Activated CD4-positive, alpha-beta T cell treated with anti-CD3 and anti-CD28 coated beads, Interleukin-2, amount 10 ng/mL, durations not matched to agents 24 days and 14 days (primary cell): ENCODE results near the gene PPP2R1A. TPM values are rescaled to one million over a fixed set of nuclear protein-coding genes. Genes with fewer than 3 reads are reported as not detected.

Source experiments
- DNase-seq: peaks from one replicate; pipeline ENCODE4 v3.0.0; 2022
- H3K27ac Mint-ChIP-seq: one replicate; pipeline ENCODE4 v1.8.0; 2022; ENCODE audit warnings: mild to moderate bottlenecking, mixed read lengths
- H3K27me3 Mint-ChIP-seq: one replicate; pipeline ENCODE4 v1.8.0; 2022; ENCODE audit warnings: mixed read lengths
- H3K36me3 Mint-ChIP-seq: one replicate; pipeline ENCODE4 v1.8.0; 2022; ENCODE audit warnings: low read depth, mild to moderate bottlenecking, mixed read lengths
- H3K4me1 Mint-ChIP-seq: one replicate; pipeline ENCODE4 v1.8.0; 2021; ENCODE audit warnings: mixed read lengths
- H3K4me3 Mint-ChIP-seq: one replicate; pipeline ENCODE4 v1.8.0; 2022; ENCODE audit warnings: mild to moderate bottlenecking, moderate library complexity, mixed read lengths
- H3K9me3 Mint-ChIP-seq: one replicate; pipeline ENCODE4 v1.8.0; 2021; ENCODE audit warnings: mixed read lengths
- intact Hi-C: fragments of 100-400 bp; cut with micrococcal nuclease; formaldehyde crosslinking; loops from one replicate; pipeline ENCODE4 v1.15.1; 2023
- total RNA-seq: library from RNA; stranded (reverse); gene quantifications from 2 replicates; pipeline ENCODE4 v1.2.3, GENCODE V29; 2022

Gene PPP2R1A
- total RNA-seq: 226 and 237 TPM in 2 replicates

DNA sequence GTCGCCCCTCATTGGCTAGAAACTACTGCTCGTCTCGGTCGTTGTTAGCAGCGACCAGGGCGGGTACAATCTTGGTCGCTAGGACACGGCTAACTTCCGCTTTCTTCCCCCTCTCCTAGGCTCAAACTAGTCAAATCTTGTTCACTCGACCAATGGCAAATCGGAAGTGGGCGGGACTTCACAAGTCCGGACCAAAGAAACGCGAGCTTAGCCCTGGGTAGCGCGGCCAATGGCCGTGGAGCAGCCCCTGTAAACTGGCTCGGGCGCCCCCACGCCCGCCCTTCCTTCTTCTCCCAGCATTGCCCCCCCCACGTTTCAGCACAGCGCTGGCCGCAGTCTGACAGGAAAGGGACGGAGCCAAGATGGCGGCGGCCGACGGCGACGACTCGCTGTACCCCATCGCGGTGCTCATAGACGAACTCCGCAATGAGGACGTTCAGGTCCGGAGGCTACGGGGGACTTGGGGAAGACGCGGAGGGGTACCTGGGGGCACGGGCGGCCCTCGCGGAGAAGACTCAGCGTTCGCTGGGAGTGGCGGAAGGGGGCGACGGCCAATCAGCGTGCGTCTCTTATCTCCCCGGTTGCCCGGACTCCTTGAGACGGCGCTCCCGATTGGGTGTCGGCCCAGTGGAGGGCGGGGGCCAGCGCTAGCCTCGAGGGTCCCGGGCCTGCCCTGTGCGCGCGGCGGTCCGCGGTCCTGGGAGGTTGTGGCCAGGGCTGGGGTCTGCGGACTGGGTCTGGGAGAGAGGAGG is at the start of gene PPP2R1A:
TSS of gene PPP2R1A (plus strand) at position 318 of the 752 bp plus-strand sequence. CDS start at position 363, 45 bp downstream.
- Mint-ChIP-seq H3K27ac (peak within 1 kb of the TSS; percentile 99), H3K4me3 (peak within 1 kb of the TSS; percentile 97), H3K36me3 (peaks cover 32% of the 10 kb centered on the region), H3K27me3 (no peaks in the 10 kb centered on the region), H3K9me3 (no peaks in the 10 kb centered on the region), H3K4me1 (peaks cover 29% of the 10 kb centered on the region)
- intact Hi-C loops: loop anchor here (1.0 to 5.0 kb wide), 7 partner anchors 19 to 486 kb away; partner anchors contain the start of genes ZNF614, ZNF766 and ZNF836
- peak; percentile 99 for DNase-seq

DNA sequence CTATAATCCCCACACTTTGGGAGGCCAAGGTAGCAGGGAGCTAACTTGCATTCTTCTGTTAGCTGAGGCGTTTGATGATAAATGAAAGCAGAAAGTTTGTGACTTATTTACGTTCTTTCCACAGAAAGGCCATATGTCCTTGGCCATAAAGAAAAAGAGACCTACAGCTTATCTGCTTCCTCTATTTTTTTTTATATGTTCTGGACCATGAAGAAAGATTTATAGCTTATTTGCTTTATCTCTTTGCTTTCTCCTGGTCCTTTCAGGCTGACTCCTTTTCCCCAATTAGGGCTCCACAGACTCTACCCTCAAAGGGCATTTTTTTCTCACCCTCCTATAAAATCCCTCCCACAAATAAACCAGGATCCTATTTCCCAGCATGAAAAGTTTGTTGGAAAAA is 48.6 kb upstream of the PPP2R1A start:
- Mint-ChIP-seq H3K27ac (no peak overlapping the region), H3K9me3 (peaks cover 25% of the 10 kb centered on the region), H3K4me3 (peak overlapping the region; percentile 3), H3K4me1 (peaks cover 17% of the 10 kb centered on the region), H3K36me3 (peaks cover 28% of the 10 kb centered on the region), H3K27me3 (no peaks in the 10 kb centered on the region)
- intact Hi-C loops: no loop called here
- no peak for DNase-seq

DNA sequence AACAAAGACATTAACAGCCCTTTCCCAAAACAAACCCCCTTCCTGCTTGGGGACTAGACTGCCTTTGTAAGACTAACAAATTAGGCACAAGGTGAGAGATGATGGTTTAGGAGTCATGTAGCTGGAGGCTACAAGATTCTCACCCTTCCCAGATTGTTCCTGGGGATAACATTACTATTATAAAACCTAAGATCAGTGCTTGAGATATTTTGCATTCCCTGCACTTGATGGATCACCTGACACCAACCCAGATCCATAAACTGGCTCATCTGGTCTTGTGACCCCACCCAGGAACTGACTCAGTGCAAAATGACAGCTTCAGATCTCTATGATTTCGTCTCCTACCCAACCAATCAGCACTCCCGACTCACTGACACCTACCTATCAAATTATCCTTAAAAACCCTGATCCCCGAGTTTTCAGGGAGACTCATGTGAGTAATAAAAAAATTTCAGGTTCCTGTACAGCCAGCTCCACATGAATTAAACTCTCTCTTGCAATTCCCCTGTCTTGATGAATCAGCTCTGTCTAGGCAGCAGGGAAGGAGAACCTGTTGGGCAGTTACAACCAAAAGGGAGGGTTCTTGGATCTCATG is 47.8 kb upstream of the PPP2R1A start:
- Mint-ChIP-seq H3K27ac (no peak overlapping the region), H3K36me3 (peaks cover 23% of the 10 kb centered on the region), H3K4me3 (no peak overlapping the region), H3K4me1 (peaks cover 17% of the 10 kb centered on the region), H3K27me3 (no peaks in the 10 kb centered on the region), H3K9me3 (peaks cover 20% of the 10 kb centered on the region)
- intact Hi-C loops: no loop called here
- DNase-seq: no peak

DNA sequence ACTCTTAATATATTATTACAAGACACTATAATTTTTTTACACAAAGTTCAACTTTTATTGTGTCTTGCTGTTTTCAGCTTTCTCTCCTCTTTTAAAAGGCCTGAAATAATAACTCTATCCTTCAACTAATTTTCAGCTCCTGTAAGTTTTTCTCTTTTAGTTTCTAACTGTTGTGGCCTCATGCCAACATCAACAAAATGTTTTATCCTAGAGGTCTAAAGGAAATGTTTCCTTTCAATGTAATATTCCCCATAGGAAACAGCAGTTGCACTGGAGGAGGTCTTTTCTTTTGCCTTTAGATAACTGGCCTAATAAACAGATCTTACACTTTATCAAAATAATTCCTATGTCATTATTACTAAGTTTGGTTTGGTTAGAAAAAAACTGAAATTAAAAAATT is 41.6 kb upstream of the PPP2R1A start:
- H3K4me1 Mint-ChIP-seq: no peaks in the 10 kb centered on the region
- H3K36me3 Mint-ChIP-seq: peaks cover 12% of the 10 kb centered on the region
- H3K27me3 Mint-ChIP-seq: no peaks in the 10 kb centered on the region
- no peak overlapping the region for H3K27ac Mint-ChIP-seq
- no peak for DNase-seq
- H3K4me3 Mint-ChIP-seq: no peak overlapping the region
- peaks cover 13% of the 10 kb centered on the region for H3K9me3 Mint-ChIP-seq
- intact Hi-C loops: no loop called here

DNA sequence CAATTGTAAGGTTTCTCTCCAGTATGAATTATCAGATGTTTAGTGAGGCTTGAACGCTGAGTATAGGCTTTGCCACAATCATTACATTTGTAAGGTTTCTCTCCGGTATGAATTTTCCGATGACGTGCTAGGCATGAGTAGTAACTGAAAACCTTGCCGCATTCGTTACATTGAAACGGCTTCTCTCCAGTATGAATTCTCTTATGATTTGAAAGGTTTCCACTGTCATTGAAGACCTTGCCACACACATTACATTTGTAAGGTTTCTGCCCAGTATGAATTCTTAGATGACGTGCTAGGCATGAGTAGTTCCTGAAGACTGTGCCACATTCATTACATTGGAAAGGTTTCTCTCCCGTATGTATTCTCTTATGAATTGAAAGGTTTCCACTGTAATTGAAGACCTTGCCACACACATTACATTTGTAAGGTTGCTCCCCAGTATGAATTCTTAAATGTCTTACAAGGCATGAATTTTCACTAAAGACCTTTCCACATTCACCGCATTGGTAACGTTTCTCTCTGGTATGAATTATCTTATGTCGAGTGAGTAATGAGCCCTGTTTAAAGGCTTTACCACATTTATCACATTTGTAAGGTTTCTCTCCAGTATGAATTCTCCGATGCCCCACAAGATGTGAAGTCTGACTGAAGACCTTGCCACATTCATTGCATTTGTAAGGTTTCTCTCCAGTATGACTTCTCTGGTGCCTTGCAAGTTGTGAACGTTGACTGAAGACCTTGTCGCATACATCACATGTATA is 34.1 kb upstream of the PPP2R1A start:
- no peaks in the 10 kb centered on the region for H3K4me1 Mint-ChIP-seq
- peaks cover 51% of the 10 kb centered on the region for H3K9me3 Mint-ChIP-seq
- no peak overlapping the region for H3K27ac Mint-ChIP-seq
- no peak for DNase-seq
- H3K4me3 Mint-ChIP-seq: no peak overlapping the region
- H3K36me3 Mint-ChIP-seq: peaks cover 71% of the 10 kb centered on the region
- H3K27me3 Mint-ChIP-seq: no peaks in the 10 kb centered on the region
- intact Hi-C loops: no loop called here

DNA sequence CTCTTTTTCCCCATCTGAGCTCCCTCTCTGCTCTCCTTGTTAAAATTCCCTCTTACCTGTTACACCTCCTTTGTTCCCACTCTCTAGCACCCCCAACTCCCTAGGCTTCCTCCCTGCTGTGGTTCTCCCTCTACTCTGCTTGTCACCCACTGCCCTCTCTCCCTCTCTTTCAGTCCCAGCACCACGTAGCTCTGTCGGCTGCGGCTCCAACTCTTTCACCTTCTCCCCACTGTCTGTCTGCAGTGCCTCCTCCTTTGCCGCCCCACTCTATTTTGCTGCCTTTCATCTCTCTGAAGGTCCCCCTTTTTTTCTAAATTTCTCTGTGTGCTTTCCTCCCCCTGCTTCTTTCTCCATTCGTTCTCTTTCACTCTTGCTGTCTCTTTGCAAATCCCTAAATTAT is 19.5 kb upstream of the PPP2R1A start:
- intact Hi-C loops: no loop called here
- H3K9me3 Mint-ChIP-seq: peaks cover 13% of the 10 kb centered on the region
- DNase-seq: peak; percentile 68
- peak overlapping the region; percentile 93 for H3K4me3 Mint-ChIP-seq
- H3K27ac Mint-ChIP-seq: peak overlapping the region; percentile 94
- H3K27me3 Mint-ChIP-seq: no peaks in the 10 kb centered on the region
- H3K36me3 Mint-ChIP-seq: peaks cover 42% of the 10 kb centered on the region
- peaks cover 19% of the 10 kb centered on the region for H3K4me1 Mint-ChIP-seq

DNA sequence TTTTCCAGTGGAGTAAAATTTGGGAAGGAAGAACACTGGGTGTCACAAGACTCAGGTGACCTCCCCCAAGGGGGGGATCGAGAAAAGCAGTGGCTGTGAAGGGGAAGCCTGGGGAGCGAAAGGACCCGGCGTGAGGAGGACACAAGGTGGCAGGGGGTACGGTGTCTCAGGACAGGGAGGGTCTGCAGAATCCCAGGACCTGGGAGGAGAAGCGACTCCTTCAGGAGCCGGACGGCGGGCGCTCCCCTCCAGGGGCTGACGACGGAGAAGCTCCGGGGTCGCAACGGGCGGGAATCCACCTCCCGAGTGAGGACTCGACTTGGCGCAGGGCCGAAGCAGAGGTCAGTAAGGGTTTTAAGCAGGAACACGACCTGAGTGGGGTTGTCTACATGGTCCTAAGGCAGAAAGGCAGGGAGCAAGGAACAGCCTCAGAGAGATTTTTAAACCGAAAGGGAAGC is 19.0 kb upstream of the PPP2R1A start:
- Mint-ChIP-seq H3K27me3 (no peaks in the 10 kb centered on the region), H3K4me1 (peaks cover 19% of the 10 kb centered on the region), H3K27ac (peak overlapping the region; percentile 94), H3K36me3 (peaks cover 38% of the 10 kb centered on the region), H3K4me3 (peak overlapping the region; percentile 93), H3K9me3 (peaks cover 11% of the 10 kb centered on the region)
- intact Hi-C loops: loop anchor here (1.0 kb wide), 2 partner anchors 18 to 31 kb away; no protein-coding TSS in a partner anchor
- no peak for DNase-seq

DNA sequence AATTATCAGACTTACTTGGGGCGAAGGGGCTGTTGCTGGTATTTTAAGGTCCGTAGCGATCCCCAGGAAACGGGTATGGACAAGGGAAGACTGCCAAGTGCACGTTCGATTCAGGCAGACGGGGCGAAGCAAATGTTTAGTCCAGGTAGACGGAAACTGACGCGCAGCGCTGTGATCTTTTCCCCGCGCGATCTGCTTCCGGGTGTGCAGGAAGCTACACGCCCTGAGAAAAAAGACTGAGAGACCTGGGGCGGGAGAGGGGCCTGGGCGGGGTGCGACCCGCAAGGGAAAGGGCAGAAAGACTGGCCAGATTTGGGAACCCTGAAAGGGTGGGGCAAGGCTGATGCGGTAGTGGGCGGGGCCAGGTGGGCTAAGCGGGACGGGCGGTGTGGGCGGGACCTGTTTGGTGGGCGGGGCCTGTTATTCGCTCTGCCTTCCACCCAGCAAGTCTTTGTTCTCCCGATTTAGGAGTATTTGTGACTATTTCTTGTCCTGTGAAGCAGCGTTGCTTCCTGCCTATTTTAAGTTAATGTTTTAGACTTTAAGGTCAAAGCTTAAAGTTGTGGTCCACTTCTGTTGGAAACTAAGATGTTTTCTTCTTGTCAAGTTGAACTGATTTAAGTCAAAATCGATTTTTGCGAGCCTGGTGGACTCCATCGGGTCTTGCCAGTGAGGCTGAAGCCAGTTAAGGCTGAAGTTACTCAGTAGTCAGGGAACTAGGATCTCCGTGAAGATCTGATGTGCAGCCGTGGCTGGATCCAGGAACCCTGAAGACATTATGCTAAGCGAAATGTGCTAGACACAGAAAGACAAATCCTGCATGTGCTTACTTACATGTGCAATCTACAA is 18.3 kb upstream of the PPP2R1A start, which contains the start of gene ZNF836:
TSS of gene ZNF836 (minus strand) at position 301 of the 849 bp plus-strand sequence. CDS start 3,549 bp downstream, outside the sequence.
- peaks cover 38% of the 10 kb centered on the region for H3K36me3 Mint-ChIP-seq

DNA sequence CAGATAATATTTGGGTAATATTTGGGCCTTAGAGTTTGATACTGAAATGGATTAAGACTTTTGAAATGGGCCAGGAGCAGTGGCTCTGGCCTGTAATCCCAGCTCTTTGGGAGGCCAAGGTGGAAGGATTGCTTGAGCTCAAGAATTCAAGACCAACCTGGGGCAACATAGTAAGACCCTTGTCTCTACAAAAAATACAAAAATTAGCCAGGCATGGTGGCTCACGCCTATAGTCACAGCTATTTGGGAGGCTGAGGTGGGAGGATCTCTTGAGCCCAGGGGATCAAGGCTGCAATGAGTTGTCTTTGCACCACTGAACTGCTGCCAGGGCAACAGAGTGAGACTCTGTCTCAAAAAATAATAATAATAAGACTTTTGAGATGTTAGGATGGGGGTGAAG is 17.5 kb upstream of the PPP2R1A start:
- Mint-ChIP-seq H3K27ac (peak overlapping the region; percentile 94), H3K27me3 (no peaks in the 10 kb centered on the region), H3K4me3 (peak overlapping the region; percentile 93), H3K9me3 (peaks cover 21% of the 10 kb centered on the region), H3K4me1 (peaks cover 19% of the 10 kb centered on the region), H3K36me3 (peaks cover 33% of the 10 kb centered on the region)
- DNase-seq: no peak
- intact Hi-C loops: no loop called here

More for the DNA sequence above, 18.3 kb upstream of the PPP2R1A start, which contains the start of gene ZNF836:
- H3K4me1 Mint-ChIP-seq: peaks cover 19% of the 10 kb centered on the region
- peak within 1 kb of the TSS; percentile 94 for H3K27ac Mint-ChIP-seq
- intact Hi-C loops: loop anchor here (1.0 kb wide), 2 partner anchors 18 to 31 kb away; no protein-coding TSS in a partner anchor
- peak within 1 kb of the TSS; percentile 93 for H3K4me3 Mint-ChIP-seq
- peak; percentile 96 for DNase-seq
- peaks cover 14% of the 10 kb centered on the region for H3K9me3 Mint-ChIP-seq
- H3K27me3 Mint-ChIP-seq: no peaks in the 10 kb centered on the region

DNA sequence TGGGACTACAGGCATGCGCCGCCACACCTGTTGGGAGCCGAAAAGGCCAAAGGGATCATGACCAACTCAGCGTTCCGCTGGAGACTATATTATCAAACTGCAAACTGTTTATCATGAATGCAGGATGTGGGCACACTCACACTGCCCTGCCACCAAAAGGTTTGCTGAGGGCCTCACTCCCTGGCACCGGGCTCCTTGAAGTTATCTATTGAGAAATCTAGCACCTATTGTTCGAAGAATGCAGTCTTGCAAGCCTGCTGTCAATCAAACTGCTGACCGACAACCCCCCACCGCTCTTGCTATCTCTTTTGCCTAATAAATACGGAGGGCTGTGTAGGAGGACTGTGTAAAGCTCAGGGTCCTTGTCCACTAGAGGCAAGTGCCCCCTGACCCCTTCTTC is 13.3 kb upstream of the PPP2R1A start:
- H3K27ac Mint-ChIP-seq: no peak overlapping the region
- H3K4me1 Mint-ChIP-seq: peaks cover 5% of the 10 kb centered on the region
- H3K27me3 Mint-ChIP-seq: no peaks in the 10 kb centered on the region
- H3K4me3 Mint-ChIP-seq: no peak overlapping the region
- H3K36me3 Mint-ChIP-seq: no peaks in the 10 kb centered on the region
- intact Hi-C loops: no loop called here
- DNase-seq: no peak
- H3K9me3 Mint-ChIP-seq: peaks cover 15% of the 10 kb centered on the region

DNA sequence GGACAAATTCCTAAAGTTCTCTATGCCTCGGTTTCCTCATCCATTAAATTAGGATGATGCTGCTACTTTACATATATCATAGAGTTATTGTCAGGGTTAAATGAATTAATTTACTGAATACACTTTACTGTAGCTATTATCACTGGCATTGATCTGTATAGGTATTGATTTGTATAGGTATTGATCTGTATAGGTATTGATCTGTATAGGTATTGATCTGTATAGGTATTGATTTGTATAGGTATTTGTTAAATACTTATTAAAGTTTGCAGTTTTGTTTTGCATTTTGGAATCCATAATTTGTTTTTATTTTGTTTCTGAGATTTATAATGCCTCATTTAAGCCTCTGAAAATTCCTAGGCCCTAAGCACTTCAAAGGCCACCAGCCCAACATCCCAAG is 2.4 kb upstream of the PPP2R1A start:
- intact Hi-C loops: no loop called here
- H3K36me3 Mint-ChIP-seq: peaks cover 12% of the 10 kb centered on the region
- H3K4me3 Mint-ChIP-seq: no peak overlapping the region
- H3K9me3 Mint-ChIP-seq: no peaks in the 10 kb centered on the region
- no peak overlapping the region for H3K27ac Mint-ChIP-seq
- peaks cover 19% of the 10 kb centered on the region for H3K4me1 Mint-ChIP-seq
- no peak for DNase-seq
- no peaks in the 10 kb centered on the region for H3K27me3 Mint-ChIP-seq

DNA sequence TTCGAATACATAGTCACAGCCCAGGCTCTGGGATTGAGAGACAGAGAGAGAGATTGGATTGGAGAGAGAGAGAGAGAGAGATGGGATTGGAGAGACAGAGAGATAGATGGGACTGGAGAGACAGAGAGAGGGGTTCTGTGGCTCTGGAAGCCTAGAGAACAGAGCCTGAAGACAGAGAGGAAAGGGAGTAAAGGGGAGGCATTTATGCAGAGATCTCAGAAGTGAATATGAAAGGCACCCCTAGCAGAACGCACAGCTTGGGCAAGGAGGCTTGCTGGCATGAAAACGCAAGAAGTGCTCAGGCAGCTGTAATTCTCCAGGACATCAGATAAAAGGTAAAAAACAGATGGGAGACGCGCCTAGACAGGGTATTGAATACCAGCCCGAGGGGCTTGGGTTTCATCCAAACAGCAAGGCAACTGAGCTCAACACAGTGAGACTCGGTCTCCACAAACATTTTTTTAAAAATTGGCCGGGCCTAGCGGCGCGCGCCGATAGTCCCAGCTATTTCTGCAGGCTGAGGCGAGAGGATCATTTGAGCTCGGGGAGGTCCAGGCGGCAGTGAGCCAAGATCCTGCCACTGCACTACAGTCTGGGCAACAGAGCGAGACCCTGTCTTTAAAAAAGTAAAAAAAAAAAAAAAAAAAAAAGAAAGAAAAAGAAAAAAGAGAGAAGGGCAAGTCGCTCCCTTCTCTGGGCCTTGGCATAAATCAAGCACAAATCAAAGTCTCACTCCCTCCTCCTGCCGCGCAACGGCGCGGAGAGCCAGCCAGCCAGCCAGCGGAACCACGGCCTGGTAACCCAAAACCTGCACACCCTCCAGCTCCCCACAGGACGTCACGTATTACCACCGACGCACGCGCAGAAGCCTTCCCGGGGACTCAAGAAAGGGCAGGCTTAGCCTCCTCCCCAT is 774 bp upstream of the PPP2R1A start:
- Mint-ChIP-seq H3K9me3 (no peaks in the 10 kb centered on the region), H3K4me3 (peak overlapping the region; percentile 97), H3K4me1 (peaks cover 25% of the 10 kb centered on the region), H3K36me3 (peaks cover 24% of the 10 kb centered on the region), H3K27ac (peak overlapping the region; percentile 99), H3K27me3 (no peaks in the 10 kb centered on the region)
- no peak for DNase-seq
- intact Hi-C loops: loop anchor here (1.0 kb wide), 5 partner anchors 18 to 485 kb away; partner anchors contain the start of genes ZNF614 and ZNF836
